Natural killer cell (primary cell): ENCODE data around the gene P3H3. TPM values are rescaled to one million over a fixed set of nuclear protein-coding genes. Genes with fewer than 3 reads are reported as not detected.

Experiments used
- ATAC-seq, 3 donors: fragments of 150-1000 bp in 2 of 3; fragments of 200-7000 bp in 1 of 3; cut with Tn5 transposase; 1 replicate in 1 of 3; 2 replicates in 2 of 3; pipeline ENCODE4 v1.10.0; 2021; ENCODE audit warnings: mild to moderate bottlenecking in 2 of 3, moderate library complexity in 2 of 3
- DNase-seq, 2 donors: peaks; one replicate each; pipeline versions ENCODE4 v3.0.0 to v3.0.0-alpha.2; 2013 to 2021; ENCODE audit warnings: mixed read lengths in 1 of 2
- H3K27ac ChIP-seq: one replicate; pipeline ENCODE4 v1.5.1; 2013; ENCODE audit warnings: mild to moderate bottlenecking, low read length
- H3K27me3 ChIP-seq: one replicate; pipeline ENCODE4 v1.6.1; 2013; ENCODE audit warnings: low read length; ENCODE audit not compliant: control insufficient read depth, insufficient read depth
- H3K36me3 ChIP-seq: one replicate; pipeline ENCODE4 v1.6.1; 2013; ENCODE audit warnings: low read length; ENCODE audit not compliant: control insufficient read depth, insufficient read depth
- H3K4me1 ChIP-seq: one replicate; pipeline ENCODE4 v1.6.1; 2013; ENCODE audit warnings: low read length; ENCODE audit not compliant: control insufficient read depth, insufficient read depth
- H3K4me3 ChIP-seq: one replicate; pipeline ENCODE4 v1.5.1; 2013; ENCODE audit warnings: low read length
- H3K9me3 ChIP-seq: one replicate; pipeline ENCODE4 v1.6.1; 2013; ENCODE audit warnings: low read length; ENCODE audit not compliant: control insufficient read depth, insufficient read depth
- H3K27ac Mint-ChIP-seq, 2 donors: one replicate each; pipeline ENCODE4 v1.8.0; 2022; ENCODE audit warnings: mild to moderate bottlenecking in 2 of 2, mixed read lengths in 2 of 2, moderate library complexity in 1 of 2
- H3K27me3 Mint-ChIP-seq, 2 donors: one replicate each; pipeline ENCODE4 v1.8.0; 2022; ENCODE audit warnings: low read depth in 2 of 2, mixed read lengths in 2 of 2
- H3K36me3 Mint-ChIP-seq: one replicate; pipeline ENCODE4 v1.8.0; 2022; ENCODE audit warnings: mixed read lengths
- H3K4me1 Mint-ChIP-seq, 2 donors: one replicate each; pipeline ENCODE4 v1.8.0; 2022; ENCODE audit warnings: mixed read lengths in 2 of 2
- H3K4me3 Mint-ChIP-seq: one replicate; pipeline ENCODE4 v1.8.0; 2022; ENCODE audit warnings: mild to moderate bottlenecking, moderate library complexity, mixed read lengths
- H3K9me3 Mint-ChIP-seq, 2 donors: one replicate each; pipeline ENCODE4 v1.8.0; 2022; ENCODE audit warnings: mixed read lengths in 2 of 2
- WGBS: methylation state at CpG from one replicate; pipeline ENCODE4 v1.1.7; 2013; ENCODE audit warnings: missing lambda C conversion rate; ENCODE audit not compliant: insufficient coverage; 5-methylcytosine and 5-hydroxymethylcytosine counted together
- intact Hi-C: fragments of 100-400 bp; cut with micrococcal nuclease; formaldehyde crosslinking; loops from one replicate; pipeline ENCODE4 v1.14.2; 2022
- total RNA-seq, 4 donors: library from RNA; stranded (reverse); fragments of 120-200 nt in 1 of 4; gene quantifications; one replicate each; pipeline versions ENCODE4 v1.2.3 to v1.2.4, GENCODE V29; 2013 to 2022
- TF ChIP-seq, protein P1 (sequence below): fragments of 200-600 bp; IDR thresholded peaks from one replicate; pipeline ENCODE4 v1.8.0; 2022; ENCODE audit warnings: antibody characterized with exemption

The P3H3 gene
- total RNA-seq, 3 donors from 2014 or later (not counting 1 experiment from before 2014, with no cell fraction given), result 0.72 to 1.8 TPM; not detected in 1

DNA sequence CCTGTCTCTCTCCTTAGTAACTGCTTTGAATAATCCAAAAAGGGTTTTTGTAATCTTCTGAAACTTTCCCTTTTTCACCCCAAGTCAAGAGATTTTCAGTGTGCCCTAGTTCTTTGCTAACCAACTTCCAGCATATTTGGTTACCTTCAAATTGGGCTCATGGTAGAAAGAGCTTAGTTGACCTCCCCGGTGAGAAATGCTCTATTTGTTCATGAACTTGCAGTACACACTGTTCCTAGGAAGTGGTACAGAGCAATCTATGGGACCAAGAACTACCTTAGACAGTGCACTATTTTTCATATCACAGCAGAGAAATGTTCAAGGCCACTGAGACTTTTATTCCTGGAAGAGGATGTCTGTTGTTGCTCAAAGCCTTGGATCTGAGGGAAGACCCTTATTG lies 25.4 kb downstream of the P3H3 start:
- no peaks in the 10 kb centered on the region for H3K36me3 Mint-ChIP-seq
- no peaks in the 10 kb centered on the region for H3K9me3 Mint-ChIP-seq
- no peaks in the 10 kb centered on the region for H3K27me3 ChIP-seq
- peaks cover 8 to 43% of the 10 kb centered on the region in 2 donors for H3K4me1 Mint-ChIP-seq
- no peak overlapping the region for H3K4me3 ChIP-seq
- ATAC-seq, result no peak
- TF ChIP-seq, protein P1, sequence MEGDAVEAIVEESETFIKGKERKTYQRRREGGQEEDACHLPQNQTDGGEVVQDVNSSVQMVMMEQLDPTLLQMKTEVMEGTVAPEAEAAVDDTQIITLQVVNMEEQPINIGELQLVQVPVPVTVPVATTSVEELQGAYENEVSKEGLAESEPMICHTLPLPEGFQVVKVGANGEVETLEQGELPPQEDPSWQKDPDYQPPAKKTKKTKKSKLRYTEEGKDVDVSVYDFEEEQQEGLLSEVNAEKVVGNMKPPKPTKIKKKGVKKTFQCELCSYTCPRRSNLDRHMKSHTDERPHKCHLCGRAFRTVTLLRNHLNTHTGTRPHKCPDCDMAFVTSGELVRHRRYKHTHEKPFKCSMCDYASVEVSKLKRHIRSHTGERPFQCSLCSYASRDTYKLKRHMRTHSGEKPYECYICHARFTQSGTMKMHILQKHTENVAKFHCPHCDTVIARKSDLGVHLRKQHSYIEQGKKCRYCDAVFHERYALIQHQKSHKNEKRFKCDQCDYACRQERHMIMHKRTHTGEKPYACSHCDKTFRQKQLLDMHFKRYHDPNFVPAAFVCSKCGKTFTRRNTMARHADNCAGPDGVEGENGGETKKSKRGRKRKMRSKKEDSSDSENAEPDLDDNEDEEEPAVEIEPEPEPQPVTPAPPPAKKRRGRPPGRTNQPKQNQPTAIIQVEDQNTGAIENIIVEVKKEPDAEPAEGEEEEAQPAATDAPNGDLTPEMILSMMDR, result no peak
- no peaks in the 10 kb centered on the region for H3K27me3 Mint-ChIP-seq
- H3K4me1 ChIP-seq, result peaks cover 22% of the 10 kb centered on the region
- intact Hi-C loops, result no loop called here
- H3K9me3 ChIP-seq, result no peaks in the 10 kb centered on the region
- H3K36me3 ChIP-seq, result peaks cover 29% of the 10 kb centered on the region
- no peak overlapping the region for H3K27ac ChIP-seq
- H3K4me3 Mint-ChIP-seq, result peak overlapping the region; percentile 66
- no peak for DNase-seq
- WGBS, result 100% methylated on average over 1 of the region's 1 CpG
- peak overlapping the region; percentile 21 to 95 for H3K27ac Mint-ChIP-seq

DNA sequence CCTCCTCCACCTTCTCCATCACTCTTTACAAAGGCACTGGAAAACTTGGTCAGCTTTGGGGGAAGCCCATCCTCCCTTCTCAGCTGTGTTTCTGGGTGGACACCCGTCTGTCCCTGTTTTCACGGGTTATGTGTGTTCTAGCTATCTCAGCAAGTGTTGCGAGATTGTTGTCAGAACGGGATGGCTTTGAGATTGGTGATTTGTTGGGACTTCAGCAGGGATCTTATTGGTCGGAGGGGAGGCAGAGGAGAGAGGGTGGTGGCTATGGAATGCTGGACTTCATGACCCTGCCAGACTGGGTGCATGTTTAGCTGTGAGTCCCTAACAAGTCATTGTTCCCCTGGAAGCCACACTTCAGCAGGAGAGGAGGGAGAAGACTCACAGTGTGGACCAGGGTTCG lies 25.8 kb downstream of the P3H3 start:
- no peaks in the 10 kb centered on the region for H3K9me3 ChIP-seq
- H3K4me3 Mint-ChIP-seq, result peak overlapping the region; percentile 66
- H3K4me3 ChIP-seq, result no peak overlapping the region
- H3K4me1 Mint-ChIP-seq, result peaks cover 8 to 43% of the 10 kb centered on the region in 2 donors
- no peaks in the 10 kb centered on the region for H3K9me3 Mint-ChIP-seq
- H3K27ac Mint-ChIP-seq, result peak overlapping the region; percentile 21 to 95
- ATAC-seq (no peak), DNase-seq (no peak)
- WGBS, result 96% methylated on average over 6 of the region's 6 CpGs
- H3K4me1 ChIP-seq, result peaks cover 22% of the 10 kb centered on the region
- no peaks in the 10 kb centered on the region for H3K27me3 ChIP-seq
- TF ChIP-seq, protein P1, result no peak
- no peaks in the 10 kb centered on the region for H3K36me3 Mint-ChIP-seq
- H3K36me3 ChIP-seq, result peaks cover 33% of the 10 kb centered on the region
- H3K27ac ChIP-seq, result no peak overlapping the region
- H3K27me3 Mint-ChIP-seq, result no peaks in the 10 kb centered on the region
- intact Hi-C loops, result no loop called here

DNA sequence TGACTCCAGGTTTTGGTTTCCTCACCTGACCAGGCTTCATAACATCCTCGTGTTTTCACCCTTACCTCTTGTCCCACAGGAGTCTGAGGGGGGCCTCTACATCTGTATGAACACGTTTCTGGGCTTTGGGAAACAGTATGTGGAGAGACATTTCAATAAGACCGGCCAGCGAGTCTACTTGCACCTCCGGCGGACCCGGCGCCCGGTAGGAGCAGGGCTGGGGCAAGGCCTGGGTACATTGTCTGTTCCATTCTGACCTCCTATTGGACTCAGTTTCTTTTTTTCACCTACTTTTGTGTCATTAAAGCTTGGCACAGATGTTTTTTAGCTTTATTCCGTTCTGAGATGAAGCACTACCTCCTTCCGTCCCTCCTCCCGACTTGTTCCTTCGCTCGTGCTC lies 27.1 kb downstream of the P3H3 start:
- no peak for ATAC-seq
- H3K36me3 ChIP-seq, result peaks cover 43% of the 10 kb centered on the region
- H3K27ac Mint-ChIP-seq, result no peak overlapping the region

DNA sequence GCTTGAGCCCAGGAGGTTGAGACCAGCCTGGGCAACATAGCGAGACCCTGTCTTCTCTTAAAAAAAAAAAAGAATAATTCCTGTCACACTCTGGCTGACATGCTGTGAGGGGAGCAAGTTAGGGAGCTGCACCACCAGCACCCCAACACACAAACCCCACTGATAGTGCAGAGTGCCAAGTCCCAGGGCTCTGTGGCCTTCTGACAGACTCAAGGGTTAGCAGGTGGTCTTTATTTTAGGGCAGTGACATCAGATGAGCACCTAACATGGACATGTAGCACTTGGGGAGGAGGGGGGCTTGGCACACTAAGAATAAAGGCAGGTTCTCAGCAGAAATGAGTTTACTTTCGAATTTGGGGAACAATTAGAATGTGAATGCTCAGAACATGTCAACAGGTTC lies 30.6 kb downstream of the P3H3 start:
- ATAC-seq, result no peak
- H3K9me3 Mint-ChIP-seq, result no peaks in the 10 kb centered on the region
- H3K4me1 ChIP-seq, result no peaks in the 10 kb centered on the region
- no peak overlapping the region for H3K4me3 Mint-ChIP-seq
- TF ChIP-seq, protein P1, result no peak
- no peak overlapping the region for H3K4me3 ChIP-seq
- 95% methylated on average over 2 of the region's 2 CpGs for WGBS
- peaks cover 0 to 6% of the 10 kb centered on the region in 2 donors for H3K4me1 Mint-ChIP-seq
- no peak for DNase-seq
- peaks cover 70% of the 10 kb centered on the region for H3K36me3 ChIP-seq
- no peaks in the 10 kb centered on the region for H3K9me3 ChIP-seq
- H3K36me3 Mint-ChIP-seq, result peaks cover 6% of the 10 kb centered on the region
- no peaks in the 10 kb centered on the region for H3K27me3 Mint-ChIP-seq
- H3K27me3 ChIP-seq, result no peaks in the 10 kb centered on the region
- H3K27ac Mint-ChIP-seq, result no peak overlapping the region
- intact Hi-C loops, result no loop called here
- H3K27ac ChIP-seq, result no peak overlapping the region

More for the DNA sequence above, 27.1 kb downstream of the P3H3 start:
- H3K4me1 Mint-ChIP-seq, result peaks cover 8 to 34% of the 10 kb centered on the region in 2 donors
- no peak overlapping the region for H3K27ac ChIP-seq
- no peaks in the 10 kb centered on the region for H3K9me3 ChIP-seq
- intact Hi-C loops, result no loop called here
- no peak overlapping the region for H3K4me3 Mint-ChIP-seq
- H3K4me3 ChIP-seq, result no peak overlapping the region
- WGBS, result 96% methylated on average over 14 of the region's 14 CpGs
- DNase-seq, result no peak
- TF ChIP-seq, protein P1, result no peak
- no peaks in the 10 kb centered on the region for H3K9me3 Mint-ChIP-seq
- H3K4me1 ChIP-seq, result peaks cover 19% of the 10 kb centered on the region
- H3K27me3 ChIP-seq, result no peaks in the 10 kb centered on the region
- no peaks in the 10 kb centered on the region for H3K36me3 Mint-ChIP-seq
- no peaks in the 10 kb centered on the region for H3K27me3 Mint-ChIP-seq
